Keratinocyte (primary cell): ENCODE results near the gene CCS.

Source experiments
- CTCF ChIP-seq, 3 experiments: IDR thresholded peaks in 1 of 3; conservative IDR thresholded peaks in 1 of 3; optimal IDR thresholded peaks in 1 of 3; 2 replicates in 2 of 3; 3 replicates in 1 of 3; pipeline versions ENCODE3 to v1.5.1; 2011; ENCODE audit warnings: low read length in 3 of 3, mild to moderate bottlenecking in 3 of 3, moderate library complexity in 2 of 3, control low read depth in 1 of 3, inconsistent platforms in 1 of 3; ENCODE audit not compliant: insufficient read depth in 2 of 3; ENCODE audit errors: extremely low read depth in 1 of 3
- EZH2 ChIP-seq: IDR thresholded peaks from one replicate; pipeline ENCODE4 v1.6.1; 2012; ENCODE audit warnings: inconsistent platforms, mild to moderate bottlenecking, low read length, moderate library complexity

GRCh38 chr11:66604155-66604554 lies 11.2 kb downstream of the CCS start:
- TF ChIP-seq CTCF (optimal IDR thresholded peaks at IDR 0.05 in 1 of 3, IDR thresholded peaks at IDR 0.05 in 1 of 3, conservative IDR thresholded peaks at IDR 0.05 in 1 of 3; ENCODE audit: extremely low read depth in 1 of 3, insufficient read depth in 2 of 3, low read length in 3 of 3) (no peak), EZH2 (no peak)
